ENCODE results near the gene MYO7A. TPM values are rescaled to one million over a fixed set of nuclear protein-coding genes. Genes with fewer than 3 reads are reported as not detected.

The MYO7A gene
- total and polyA plus RNA-seq, 2 donors (not counting 3 experiments of a cell fraction or from before 2014, with no cell fraction given), result 1.3 to 3.6 TPM

DNA sequence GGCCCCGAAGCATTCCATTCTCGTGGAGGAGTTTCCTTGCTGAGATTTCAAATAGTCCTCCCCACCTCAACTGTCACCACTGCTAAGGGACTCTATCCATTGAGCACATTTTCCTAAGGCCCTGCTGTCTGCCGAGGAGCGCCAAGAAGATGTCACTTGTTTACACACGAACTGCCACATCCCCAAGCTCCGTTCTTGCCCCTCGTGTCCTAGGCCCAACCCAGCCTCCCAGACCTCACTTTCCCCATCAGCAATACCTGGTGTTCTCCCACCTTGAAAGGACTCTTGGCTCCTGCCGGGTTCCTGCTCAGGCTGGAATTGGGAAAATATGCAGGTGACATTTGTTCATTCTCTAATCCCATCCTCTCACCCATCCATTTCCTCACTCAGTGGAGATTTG lies 4.0 kb upstream of the MYO7A start:
- H3K27ac ChIP-seq (ENCODE audit: insufficient read depth, low read depth, low read length), result no peak overlapping the region
- no peak overlapping the region for H3K4me2 ChIP-seq (ENCODE audit: insufficient read depth, low read length)
- H3K36me3 ChIP-seq (ENCODE audit: control insufficient read depth in 2 of 2, extremely low read depth in 1 of 2, insufficient read depth in 2 of 2, low read length in 2 of 2), result peaks cover 0 to 7% of the 10 kb centered on the region in 2 experiments
- H3K4me3 ChIP-seq (replicated peaks in 1 of 3; ENCODE audit: insufficient read depth in 1 of 3, low read depth in 1 of 3, low read length in 3 of 3), result no peak overlapping the region
- ChIA-PET POLR2A (no interaction called here), CTCF (interaction anchor here (0.8 to 1.4 kb wide), 2 partner anchors 9 to 64 kb away, joined by 3 to 5 read pairs; no protein-coding TSS in a partner anchor)
- no peak for FAIRE-seq
- dilution Hi-C loops (cut with MboI; ENCODE audit: extremely low pct_ligation_motif_present, low sequenced_read_pairs), result no loop called here
- H3K27me3 ChIP-seq (ENCODE audit: control insufficient read depth in 2 of 2, insufficient read depth in 2 of 2, low read length in 2 of 2), result no peaks in the 10 kb centered on the region
- intact Hi-C loops (cut with micrococcal nuclease), result no loop called here
- TF ChIP-seq POLR2A (IDR thresholded peaks at IDR 0.05; ENCODE audit: low read depth, low read length) (no peak), MYC (IDR thresholded peaks at IDR 0.05; ENCODE audit: low read depth, low read length) (no peak), GATA2 (IDR thresholded peaks at IDR 0.05; ENCODE audit: insufficient read depth, insufficient read length, low read depth, low read length) (no peak), FOS (IDR thresholded peaks at IDR 0.05; ENCODE audit: borderline replicate concordance, insufficient read depth, low read length) (no peak), EZH2 (IDR thresholded peaks at IDR 0.05; ENCODE audit: borderline replicate concordance, low read depth, low read length, severe bottlenecking) (no peak), JUN (IDR thresholded peaks at IDR 0.05; ENCODE audit: borderline replicate concordance, insufficient read depth, insufficient read length, low read depth) (no peak)
- H4K20me1 ChIP-seq (replicated peaks; ENCODE audit: control insufficient read depth, extremely low read depth, insufficient read depth, low read length), result no peaks in the 10 kb centered on the region
- no TSS peak for BruUV-seq (replicated peaks)
- H3K9ac ChIP-seq (replicated peaks; ENCODE audit: extremely low read depth, insufficient read depth, low read length), result no peak overlapping the region
- no peak for DNase-seq (ENCODE audit: low read depth, low spot score)
- H3K4me1 ChIP-seq (ENCODE audit: control insufficient read depth, extremely low read depth, insufficient read depth, low read length), result peaks cover 10% of the 10 kb centered on the region
- H3K79me2 ChIP-seq (ENCODE audit: control insufficient read depth, insufficient read depth, low read length), result no peaks in the 10 kb centered on the region
- H2AFZ ChIP-seq (ENCODE audit: low read depth, low read length), result no peak overlapping the region
- no peaks in the 10 kb centered on the region for H3K9me1 ChIP-seq (replicated peaks; ENCODE audit: control insufficient read depth, extremely low read depth, insufficient read depth, low read length)
- no peaks in the 10 kb centered on the region for H3K9me3 ChIP-seq (replicated peaks; ENCODE audit: control insufficient read depth, insufficient read depth, low read length)

DNA sequence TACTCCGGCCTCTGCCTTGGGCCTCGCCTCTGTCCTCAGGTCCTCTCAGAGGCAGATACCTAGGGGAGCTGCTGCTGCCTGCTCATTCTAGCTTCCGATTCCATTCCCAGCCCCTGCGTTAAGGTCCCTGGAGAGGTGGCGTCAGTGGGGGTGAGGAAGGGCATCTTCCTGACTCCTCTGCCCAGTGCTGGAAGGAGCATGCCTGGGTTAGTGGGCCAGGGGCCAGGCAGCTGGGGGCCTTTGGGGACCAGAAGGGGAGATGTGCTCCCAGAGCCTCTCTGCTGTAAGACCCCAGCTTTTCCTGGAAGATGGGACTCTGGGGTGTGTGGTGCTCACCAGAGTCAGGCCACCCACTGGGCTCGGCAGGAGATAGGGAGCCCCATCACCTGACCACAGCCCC lies 3.6 kb upstream of the MYO7A start:
- no TSS peak for BruUV-seq (replicated peaks)
- H3K27ac ChIP-seq (ENCODE audit: insufficient read depth, low read depth, low read length), result no peak overlapping the region
- CTCF ChIA-PET, result interaction anchor here (0.8 to 1.4 kb wide), 2 partner anchors 10 to 63 kb away, joined by 3 to 5 read pairs; no protein-coding TSS in a partner anchor
- dilution Hi-C loops (cut with MboI; ENCODE audit: extremely low pct_ligation_motif_present, low sequenced_read_pairs) (no loop called here), intact Hi-C loops (cut with micrococcal nuclease) (no loop called here)
- H3K4me3 ChIP-seq (replicated peaks in 1 of 3; ENCODE audit: insufficient read depth in 1 of 3, low read depth in 1 of 3, low read length in 3 of 3), result no peak overlapping the region
- no peaks in the 10 kb centered on the region for H4K20me1 ChIP-seq (replicated peaks; ENCODE audit: control insufficient read depth, extremely low read depth, insufficient read depth, low read length)
- TF ChIP-seq, protein P1, sequence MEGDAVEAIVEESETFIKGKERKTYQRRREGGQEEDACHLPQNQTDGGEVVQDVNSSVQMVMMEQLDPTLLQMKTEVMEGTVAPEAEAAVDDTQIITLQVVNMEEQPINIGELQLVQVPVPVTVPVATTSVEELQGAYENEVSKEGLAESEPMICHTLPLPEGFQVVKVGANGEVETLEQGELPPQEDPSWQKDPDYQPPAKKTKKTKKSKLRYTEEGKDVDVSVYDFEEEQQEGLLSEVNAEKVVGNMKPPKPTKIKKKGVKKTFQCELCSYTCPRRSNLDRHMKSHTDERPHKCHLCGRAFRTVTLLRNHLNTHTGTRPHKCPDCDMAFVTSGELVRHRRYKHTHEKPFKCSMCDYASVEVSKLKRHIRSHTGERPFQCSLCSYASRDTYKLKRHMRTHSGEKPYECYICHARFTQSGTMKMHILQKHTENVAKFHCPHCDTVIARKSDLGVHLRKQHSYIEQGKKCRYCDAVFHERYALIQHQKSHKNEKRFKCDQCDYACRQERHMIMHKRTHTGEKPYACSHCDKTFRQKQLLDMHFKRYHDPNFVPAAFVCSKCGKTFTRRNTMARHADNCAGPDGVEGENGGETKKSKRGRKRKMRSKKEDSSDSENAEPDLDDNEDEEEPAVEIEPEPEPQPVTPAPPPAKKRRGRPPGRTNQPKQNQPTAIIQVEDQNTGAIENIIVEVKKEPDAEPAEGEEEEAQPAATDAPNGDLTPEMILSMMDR (IDR thresholded peaks at IDR 0.05; ENCODE audit: extremely low read depth in 1 of 2, insufficient read depth in 1 of 2, low read depth in 1 of 2, low read length in 2 of 2), result no peak
- no peak for TF ChIP-seq POLR2A (IDR thresholded peaks at IDR 0.05; ENCODE audit: low read depth, low read length)
- no peaks in the 10 kb centered on the region for H3K27me3 ChIP-seq (ENCODE audit: control insufficient read depth in 2 of 2, insufficient read depth in 2 of 2, low read length in 2 of 2)
- FAIRE-seq (no peak), DNase-seq (ENCODE audit: low read depth, low spot score) (no peak)
- H3K36me3 ChIP-seq (ENCODE audit: control insufficient read depth in 2 of 2, extremely low read depth in 1 of 2, insufficient read depth in 2 of 2, low read length in 2 of 2), result peaks cover 0 to 7% of the 10 kb centered on the region in 2 experiments
- H3K9ac ChIP-seq (replicated peaks; ENCODE audit: extremely low read depth, insufficient read depth, low read length), result no peak overlapping the region
- no peak overlapping the region for H3K4me2 ChIP-seq (ENCODE audit: insufficient read depth, low read length)
- H3K9me1 ChIP-seq (replicated peaks; ENCODE audit: control insufficient read depth, extremely low read depth, insufficient read depth, low read length), result no peaks in the 10 kb centered on the region
- POLR2A ChIA-PET, result no interaction called here
- peaks cover 10% of the 10 kb centered on the region for H3K4me1 ChIP-seq (ENCODE audit: control insufficient read depth, extremely low read depth, insufficient read depth, low read length)
- H2AFZ ChIP-seq (ENCODE audit: low read depth, low read length), result no peak overlapping the region
- no peaks in the 10 kb centered on the region for H3K9me3 ChIP-seq (replicated peaks; ENCODE audit: control insufficient read depth, insufficient read depth, low read length)
- no peaks in the 10 kb centered on the region for H3K79me2 ChIP-seq (ENCODE audit: control insufficient read depth, insufficient read depth, low read length)

Data from endothelial cell of umbilical vein (primary cell).